Superior temporal gyrus (tissue), 1 donor: ENCODE measurements around the gene DNAJA2.

Source experiments
- DNase-seq: peaks from one replicate; pipeline ENCODE4 v3.0.0-alpha.2; 2016; ENCODE audit errors: extremely low spot score

The DNAJA2 gene

DNA sequence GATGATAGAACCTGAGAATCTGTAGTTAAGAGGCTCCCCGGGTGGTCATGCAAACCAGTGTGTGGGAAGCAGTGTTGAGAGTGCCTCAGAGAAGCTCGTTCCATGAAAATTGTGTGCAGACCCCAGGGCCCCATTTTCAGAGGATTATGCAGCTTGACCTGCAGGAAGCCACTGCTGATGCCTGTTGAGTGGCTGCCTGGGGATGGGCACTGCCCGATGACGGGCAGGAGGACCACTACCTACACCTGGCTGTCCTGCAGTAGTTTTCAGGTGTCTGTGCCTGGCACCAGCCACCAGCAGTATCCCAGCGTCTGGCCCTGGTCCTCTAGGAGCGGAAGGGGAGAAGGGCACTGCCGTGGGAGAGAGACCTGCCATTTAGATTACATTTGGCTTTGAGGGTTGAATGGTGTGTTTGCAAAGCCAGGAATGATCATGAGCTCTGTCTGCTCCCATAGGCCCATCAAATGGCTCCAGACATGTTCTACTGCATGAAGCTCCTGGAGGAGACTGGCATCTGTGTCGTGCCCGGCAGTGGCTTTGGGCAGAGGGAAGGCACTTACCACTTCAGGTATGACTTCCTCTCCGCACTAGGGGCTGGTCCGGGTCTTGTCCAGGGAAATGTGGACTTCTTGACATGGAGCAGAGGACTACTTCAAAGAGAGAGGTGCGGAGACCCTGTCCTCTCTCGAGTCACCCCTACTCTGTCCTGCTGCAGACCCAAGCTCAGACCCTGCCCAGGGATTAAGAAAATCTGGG lies 46.8 kb downstream of the DNAJA2 start:
- no peak for DNase-seq

- DNase-seq, result no peak
Measured at GRCh38 chr16:46924402-46924801, 49.1 kb downstream of the DNAJA2 start.

DNA sequence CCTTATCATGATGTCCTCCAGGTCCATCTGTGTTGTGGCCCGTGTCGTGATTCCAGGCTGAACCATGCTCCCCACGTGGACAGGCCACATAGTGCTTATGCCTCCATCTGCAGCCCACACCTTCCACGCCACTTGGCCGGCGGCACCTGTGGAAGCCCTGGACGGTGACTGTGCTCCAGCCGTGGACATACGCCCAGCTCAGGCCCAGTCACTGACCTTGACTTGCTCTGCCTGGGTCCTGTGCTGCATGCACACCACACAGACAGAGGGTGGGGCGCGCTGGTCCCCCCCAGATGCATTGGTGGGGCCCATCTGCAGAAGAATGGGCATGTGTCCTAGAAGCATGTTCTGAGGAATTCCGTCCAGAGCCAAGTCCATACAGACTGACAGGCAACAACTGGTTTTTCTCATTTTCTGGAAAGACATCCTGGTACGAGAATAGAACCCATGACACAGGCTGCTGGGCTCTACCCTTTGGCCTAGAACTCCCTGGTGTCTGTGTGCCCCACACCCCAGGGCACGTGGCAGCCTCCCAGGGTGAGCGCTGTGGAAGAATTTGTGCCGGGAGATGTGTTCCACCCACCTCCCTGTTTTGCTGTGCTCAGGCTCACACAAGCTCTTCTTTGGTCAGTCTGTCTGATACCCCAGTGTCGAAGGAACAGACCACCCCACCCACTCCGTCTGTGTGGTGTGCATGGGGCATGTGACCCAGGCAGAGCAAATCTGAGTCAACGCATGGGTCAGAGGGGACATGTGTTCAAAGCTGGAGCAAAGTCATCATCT lies 49.8 kb downstream of the DNAJA2 start:
- DNase-seq, result no peak

DNA sequence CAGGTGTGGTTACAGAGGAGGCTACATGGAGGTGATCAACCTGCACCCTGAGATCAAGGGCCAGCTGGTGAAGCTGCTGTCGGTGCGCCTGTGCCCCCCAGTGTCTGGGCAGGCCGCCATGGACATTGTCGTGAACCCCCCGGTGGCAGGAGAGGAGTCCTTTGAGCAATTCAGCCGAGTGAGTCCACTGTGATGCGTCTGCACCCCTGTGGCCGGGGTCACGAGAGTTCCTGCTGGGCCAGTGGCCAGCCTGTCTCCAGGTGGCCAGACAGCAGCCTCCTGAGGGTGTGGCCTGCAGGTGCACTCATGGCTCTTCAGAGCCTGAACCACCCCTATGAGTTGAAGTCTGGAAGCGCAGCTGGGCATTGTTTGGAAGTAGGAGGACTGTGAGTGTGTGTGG lies 51.2 kb downstream of the DNAJA2 start:
- no peak for DNase-seq

GRCh38 chr16:46920402-46921068 lies 52.9 kb downstream of the DNAJA2 start:
- DNase-seq, result no peak

DNA sequence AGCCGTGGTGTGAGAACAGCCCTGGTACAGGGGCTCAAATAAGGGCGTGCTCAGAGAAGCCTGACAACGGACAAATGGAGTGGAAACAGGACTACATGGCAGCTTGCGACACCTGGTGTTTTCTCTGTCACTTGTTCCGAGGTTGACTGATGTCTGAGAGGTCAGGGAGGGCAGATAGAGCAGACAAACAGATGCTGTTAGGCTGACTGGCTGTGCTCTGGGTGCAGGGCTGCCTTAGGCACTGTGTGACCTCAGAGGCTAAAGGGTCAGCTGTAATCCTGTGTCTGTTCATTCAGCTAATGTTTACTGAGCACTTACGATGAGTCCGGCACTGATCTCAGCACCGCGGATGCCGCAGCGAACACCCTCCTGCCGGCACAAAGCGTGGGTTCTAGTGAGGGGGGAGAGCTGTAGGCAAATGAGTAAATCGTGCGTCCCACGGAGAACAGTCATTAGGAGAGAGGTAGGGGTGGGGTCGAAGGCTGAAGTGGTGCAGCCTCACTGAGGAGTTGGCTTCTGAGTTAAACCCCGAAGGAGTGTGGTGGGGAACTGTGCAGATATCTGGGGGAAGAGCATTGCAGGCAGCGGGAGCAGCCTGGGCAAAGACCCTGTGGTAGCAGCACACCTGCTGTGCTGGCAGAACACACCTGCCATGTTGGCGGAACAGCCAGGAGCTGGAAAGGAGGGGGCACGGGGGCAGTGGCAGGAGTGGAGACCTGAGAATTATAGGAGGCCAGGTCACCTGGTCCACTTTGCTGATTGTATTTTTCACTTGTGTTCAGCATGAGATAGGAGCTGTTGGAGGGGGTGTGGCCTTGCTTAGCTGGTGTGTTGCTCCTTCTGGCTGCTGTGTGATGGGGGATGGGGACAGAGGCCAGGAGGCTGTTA lies 54.3 kb downstream of the DNAJA2 start:
- no peak for DNase-seq

DNA sequence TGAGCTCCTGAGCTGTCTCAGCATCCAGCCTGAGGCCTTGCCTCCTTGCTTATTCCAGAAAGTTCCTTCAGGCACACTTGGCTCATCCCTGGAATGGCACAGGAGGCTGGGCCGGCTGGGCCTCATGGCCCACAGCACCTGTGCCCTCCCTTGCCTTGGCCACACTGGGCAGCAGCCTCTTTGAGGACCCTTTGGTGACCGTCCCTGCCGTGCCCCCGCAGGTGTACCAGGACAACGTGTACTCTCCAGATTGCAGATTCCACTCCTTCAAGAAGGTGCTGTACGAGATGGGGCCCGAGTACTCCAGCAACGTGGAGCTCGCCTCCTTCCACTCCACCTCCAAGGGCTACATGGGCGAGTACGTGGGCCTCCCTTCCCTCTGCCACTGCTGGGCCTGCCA lies 55.1 kb downstream of the DNAJA2 start:
- DNase-seq, result no peak

GRCh38 chr16:46916980-46917379 lies 56.5 kb downstream of the DNAJA2 start:
- DNase-seq, result no peak

GRCh38 chr16:46915483-46916025 lies 57.9 kb downstream of the DNAJA2 start:
- DNase-seq, result no peak

- DNase-seq, result no peak
Measured at GRCh38 chr16:46914556-46915201, 58.8 kb downstream of the DNAJA2 start.

DNA sequence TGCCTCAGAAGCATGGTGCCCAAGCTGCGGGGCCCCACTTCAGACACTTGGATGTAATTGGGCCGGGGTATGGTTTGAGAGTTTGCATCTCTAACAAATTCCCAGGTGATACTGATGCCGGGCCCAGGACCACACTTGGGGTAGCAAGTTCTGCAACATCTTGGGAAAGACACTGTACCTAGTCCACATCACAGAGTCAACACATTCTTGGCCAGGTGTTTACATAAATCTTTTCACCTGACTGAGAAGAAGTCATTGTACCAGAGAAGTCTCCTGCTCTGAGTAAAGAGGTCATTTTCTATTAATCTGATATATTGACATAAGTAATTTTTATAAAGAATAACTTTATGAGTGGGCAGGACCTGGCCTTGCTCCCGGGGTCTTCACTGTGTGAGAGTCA lies 61.8 kb downstream of the DNAJA2 start:
- no peak for DNase-seq

GRCh38 chr16:46911038-46911437 lies 62.4 kb downstream of the DNAJA2 start:
- DNase-seq, result peak; percentile 91

- DNase-seq, result peak; percentile 88
Measured at GRCh38 chr16:46908540-46909372, 64.7 kb downstream of the DNAJA2 start.

DNA sequence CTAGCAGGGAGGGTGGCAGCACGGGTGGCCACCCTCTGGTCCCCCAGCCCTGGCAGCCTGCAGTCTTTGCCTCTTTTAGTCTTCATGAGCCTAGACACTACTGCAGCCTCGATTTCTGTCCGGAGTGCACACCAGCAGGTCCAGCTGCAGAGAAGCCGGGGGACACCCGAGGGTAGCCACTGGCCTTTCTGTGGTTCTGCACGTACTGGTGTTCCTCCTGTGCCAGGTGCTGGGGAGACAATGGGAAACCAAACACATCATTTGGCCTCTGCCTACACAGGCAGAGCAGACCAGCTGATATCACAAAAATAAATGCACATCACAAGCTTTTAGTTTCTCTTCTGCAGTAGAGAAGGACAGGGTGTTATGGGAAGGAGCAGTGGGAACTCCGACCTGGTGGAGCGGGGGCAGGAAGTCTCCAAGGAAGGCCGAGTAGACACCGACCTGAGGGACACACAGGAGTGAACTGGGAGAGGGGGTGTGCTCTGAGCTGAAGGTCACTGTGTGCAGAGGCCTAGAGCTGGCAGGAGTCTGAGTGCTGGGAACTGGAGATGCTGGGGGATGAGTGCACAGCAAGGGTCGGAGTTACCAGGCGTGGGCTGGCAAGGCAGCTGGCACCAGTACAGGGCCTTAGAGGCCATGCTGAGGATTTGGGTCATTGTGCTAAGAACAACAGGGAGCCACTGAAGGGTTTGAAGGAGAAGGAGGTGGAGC lies 66.3 kb downstream of the DNAJA2 start:
- DNase-seq, result no peak

- DNase-seq, result no peak
Measured at GRCh38 chr16:46906360-46907060, 67.0 kb downstream of the DNAJA2 start.
